Measurements from ENCODE around the gene MXI1. TPM values are rescaled to one million over a fixed set of nuclear protein-coding genes. Genes with fewer than 3 reads are reported as not detected.

MXI1 gene
- total and polyA plus RNA-seq, 7 experiments from 2014 or later, result 36.6 to 57.1 (median 52.7) TPM

DNA sequence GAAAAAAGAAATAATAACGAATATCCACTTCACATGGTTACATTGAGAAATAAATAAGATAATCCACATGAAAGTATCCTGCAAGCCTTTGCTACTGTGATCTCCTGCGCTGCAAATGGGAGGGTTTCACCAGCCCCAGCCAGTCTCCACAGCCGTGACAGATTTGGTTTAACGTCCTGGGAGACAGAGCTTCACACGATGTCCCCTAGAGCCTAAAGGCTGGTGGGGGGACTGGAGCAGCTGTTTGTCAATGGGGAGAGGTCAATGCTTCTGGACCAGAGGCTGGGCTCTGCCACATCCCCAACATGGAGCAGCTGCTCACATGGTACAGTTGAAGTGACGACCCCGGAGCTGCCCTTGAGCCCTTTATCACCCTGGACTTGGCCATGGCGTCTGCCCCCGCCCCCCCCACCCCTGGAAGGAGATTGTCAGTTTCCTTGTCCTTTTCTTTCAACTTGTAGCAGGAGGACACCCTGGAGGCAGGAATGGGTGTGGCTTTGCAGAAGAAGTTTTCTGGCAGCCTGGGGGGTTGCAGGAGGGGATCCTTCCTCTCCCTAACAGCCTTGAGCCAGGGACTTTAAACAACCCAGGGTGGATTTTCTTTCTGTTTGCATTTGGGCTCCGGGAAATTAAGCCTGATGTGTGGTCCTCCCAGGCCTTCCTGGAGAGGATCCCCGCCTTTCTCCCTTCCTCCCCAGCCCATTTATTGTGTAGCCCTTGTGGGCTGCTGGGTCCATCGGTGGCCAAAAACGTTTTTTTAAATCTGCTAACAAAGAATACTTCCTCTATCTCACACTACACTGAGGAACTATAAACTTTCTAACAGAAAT is 37.0 kb upstream of the MXI1 start:
- ChIA-PET CTCF (no interaction called here), POLR2A (interaction anchor here (0.6 to 0.7 kb wide), 2 partner anchors 12 to 238 kb away, joined by 3 to 8 read pairs; no protein-coding TSS in a partner anchor)
- intact Hi-C loops (cut with micrococcal nuclease), result loop anchor here in 1 of 2 donors (5.0 kb wide), 1 partner anchor 37 kb away; the partner anchor contains the start of gene MXI1
- Mint-ChIP-seq H3K36me3 (peaks cover 0 to 7% (median 0%) of the 10 kb centered on the region in 5 donors), H3K27me3 (peaks cover 72 to 89% (median 75%) of the 10 kb centered on the region in 5 donors), H3K27ac (no peak overlapping the region), H3K9me3 (no peaks in the 10 kb centered on the region), H3K4me3 (peak overlapping the region in 1 of 10 donors; percentile 15), H3K4me1 (peaks cover 22 to 32% (median 29%) of the 10 kb centered on the region in 7 donors)
- H3K4me1 ChIP-seq (ENCODE audit: control insufficient read depth in 2 of 2, insufficient read depth in 2 of 2, low read length in 2 of 2), result peaks cover 3 to 11% of the 10 kb centered on the region in 2 donors
- DNase-seq (no peak), ATAC-seq (peak; percentile 24)
- H3K27ac ChIP-seq (ENCODE audit: low read depth, low read length), result no peak overlapping the region
- no peaks in the 10 kb centered on the region for H3K9me3 ChIP-seq (ENCODE audit: control insufficient read depth in 2 of 3, low read length in 3 of 3)
- H3K36me3 ChIP-seq (ENCODE audit: control insufficient read depth in 2 of 3, insufficient read depth in 3 of 3, low read length in 3 of 3), result no peaks in the 10 kb centered on the region
- no peak overlapping the region for H3K4me3 ChIP-seq (ENCODE audit: low read length)
- peaks cover 0 to 8% of the 10 kb centered on the region in 2 donors for H3K27me3 ChIP-seq (ENCODE audit: control insufficient read depth in 2 of 2, insufficient read depth in 2 of 2, low read length in 2 of 2)

DNA sequence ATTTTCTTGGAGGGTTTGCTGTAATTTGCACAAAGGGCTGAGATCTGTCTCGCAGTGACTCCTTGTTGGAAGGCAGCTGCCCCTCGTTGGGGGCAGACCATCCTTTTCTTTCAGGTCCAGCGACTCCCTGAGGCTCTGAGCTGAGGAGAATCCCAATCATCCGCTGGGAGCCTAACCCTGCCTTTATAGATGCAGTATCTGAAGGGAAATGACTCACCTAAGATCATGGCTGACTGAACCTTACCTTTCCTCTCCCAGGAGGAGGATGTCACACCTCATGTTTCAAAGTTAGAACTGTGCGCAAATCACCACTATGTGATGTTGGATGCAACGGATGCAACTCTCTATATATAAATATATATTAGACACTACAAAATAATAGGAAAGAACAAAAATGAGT is 36.4 kb upstream of the MXI1 start:
- Mint-ChIP-seq H3K27me3 (peaks cover 67 to 89% (median 72%) of the 10 kb centered on the region in 5 donors), H3K4me1 (peaks cover 22 to 31% (median 29%) of the 10 kb centered on the region in 7 donors), H3K9me3 (no peaks in the 10 kb centered on the region), H3K36me3 (peaks cover 0 to 5% (median 0%) of the 10 kb centered on the region in 5 donors), H3K4me3 (peak overlapping the region in 1 of 10 donors; percentile 15), H3K27ac (no peak overlapping the region)
- Histone ChIP-seq H3K4me1 (ENCODE audit: control insufficient read depth in 2 of 2, insufficient read depth in 2 of 2, low read length in 2 of 2) (peaks cover 3 to 11% of the 10 kb centered on the region in 2 donors), H3K27me3 (ENCODE audit: control insufficient read depth in 2 of 2, insufficient read depth in 2 of 2, low read length in 2 of 2) (peaks cover 0 to 8% of the 10 kb centered on the region in 2 donors), H3K9me3 (ENCODE audit: control insufficient read depth in 2 of 3, low read length in 3 of 3) (no peaks in the 10 kb centered on the region), H3K27ac (ENCODE audit: low read depth, low read length) (no peak overlapping the region), H3K4me3 (ENCODE audit: low read length) (no peak overlapping the region), H3K36me3 (ENCODE audit: control insufficient read depth in 2 of 3, insufficient read depth in 3 of 3, low read length in 3 of 3) (no peaks in the 10 kb centered on the region)
- ATAC-seq (no peak), DNase-seq (no peak)
- CTCF ChIA-PET, result no interaction called here
- POLR2A ChIA-PET, result interaction anchor here (0.7 kb wide), 1 partner anchor 237 kb away, joined by 8 read pairs; no protein-coding TSS in a partner anchor
- intact Hi-C loops (cut with micrococcal nuclease), result loop anchor here in 1 of 2 donors (5.0 kb wide), 1 partner anchor 36 kb away; the partner anchor contains the start of gene MXI1

DNA sequence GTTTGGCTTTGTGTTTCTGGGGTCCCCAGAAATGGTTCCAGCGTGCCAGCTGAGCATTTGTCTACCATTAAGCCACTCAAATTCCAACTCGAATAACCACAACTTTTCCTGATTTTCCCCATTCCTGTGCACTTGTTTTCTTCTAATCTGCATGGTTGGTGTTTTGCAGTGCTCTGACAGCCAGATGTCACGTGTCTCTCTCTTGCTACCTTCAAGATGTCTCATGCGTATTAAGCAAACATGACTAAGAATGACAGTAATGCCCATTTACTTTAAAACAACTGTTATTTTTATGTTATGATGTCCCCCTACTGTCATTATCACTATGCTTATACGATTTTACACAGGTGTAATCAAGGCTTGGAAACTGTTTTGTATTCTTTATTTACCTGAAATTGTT is 35.2 kb upstream of the MXI1 start:
- Mint-ChIP-seq H3K36me3 (peaks cover 0 to 3% (median 0%) of the 10 kb centered on the region in 5 donors), H3K9me3 (no peaks in the 10 kb centered on the region), H3K27me3 (peaks cover 64 to 87% (median 75%) of the 10 kb centered on the region in 5 donors), H3K4me1 (peaks cover 22 to 37% (median 34%) of the 10 kb centered on the region in 7 donors), H3K4me3 (no peak overlapping the region), H3K27ac (no peak overlapping the region)
- intact Hi-C loops (cut with micrococcal nuclease), result loop anchor here in 1 of 2 donors (5.0 kb wide), 1 partner anchor 35 kb away; the partner anchor contains the start of gene MXI1
- Histone ChIP-seq H3K27ac (ENCODE audit: low read depth, low read length) (no peak overlapping the region), H3K4me3 (ENCODE audit: low read length) (no peak overlapping the region), H3K4me1 (ENCODE audit: control insufficient read depth in 2 of 2, insufficient read depth in 2 of 2, low read length in 2 of 2) (peaks cover 3 to 11% of the 10 kb centered on the region in 2 donors), H3K9me3 (ENCODE audit: control insufficient read depth in 2 of 3, low read length in 3 of 3) (no peaks in the 10 kb centered on the region), H3K36me3 (ENCODE audit: control insufficient read depth in 2 of 3, insufficient read depth in 3 of 3, low read length in 3 of 3) (no peaks in the 10 kb centered on the region), H3K27me3 (ENCODE audit: control insufficient read depth in 2 of 2, insufficient read depth in 2 of 2, low read length in 2 of 2) (peaks cover 0 to 8% of the 10 kb centered on the region in 2 donors)
- no peak for ATAC-seq
- ChIA-PET POLR2A (no interaction called here), CTCF (no interaction called here)
- DNase-seq, result no peak

DNA sequence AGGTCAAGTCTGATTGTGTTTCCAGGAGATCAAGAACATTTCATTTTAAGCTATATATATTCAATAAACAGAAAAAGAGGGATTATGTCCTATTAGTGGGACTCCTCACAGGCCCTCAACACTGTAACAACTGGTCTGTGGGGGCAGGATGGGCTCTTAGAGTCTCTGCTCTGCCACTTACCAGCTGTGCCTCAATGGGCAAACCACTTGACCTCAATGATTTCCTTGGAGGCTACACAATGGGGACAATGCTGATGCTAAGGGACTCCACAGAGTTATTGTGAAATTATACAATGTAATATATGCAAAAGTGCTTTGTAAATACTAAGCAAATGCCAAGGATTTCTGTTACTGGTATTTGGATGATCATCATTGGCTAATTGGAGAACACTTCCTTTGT is 33.2 kb upstream of the MXI1 start:
- Mint-ChIP-seq H3K27me3 (peaks cover 57 to 83% (median 67%) of the 10 kb centered on the region in 5 donors), H3K4me3 (no peak overlapping the region), H3K4me1 (peaks cover 16 to 23% (median 19%) of the 10 kb centered on the region in 7 donors), H3K36me3 (peaks cover 0 to 3% (median 0%) of the 10 kb centered on the region in 5 donors), H3K9me3 (no peaks in the 10 kb centered on the region), H3K27ac (no peak overlapping the region)
- Histone ChIP-seq H3K27me3 (ENCODE audit: control insufficient read depth in 2 of 2, insufficient read depth in 2 of 2, low read length in 2 of 2) (peaks cover 0 to 3% of the 10 kb centered on the region in 2 donors), H3K36me3 (ENCODE audit: control insufficient read depth in 2 of 3, insufficient read depth in 3 of 3, low read length in 3 of 3) (no peaks in the 10 kb centered on the region), H3K4me1 (ENCODE audit: control insufficient read depth in 2 of 2, insufficient read depth in 2 of 2, low read length in 2 of 2) (peaks cover 0 to 3% of the 10 kb centered on the region in 2 donors), H3K9me3 (ENCODE audit: control insufficient read depth in 2 of 3, low read length in 3 of 3) (no peaks in the 10 kb centered on the region), H3K4me3 (ENCODE audit: low read length) (no peak overlapping the region), H3K27ac (ENCODE audit: low read depth, low read length) (no peak overlapping the region)
- ChIA-PET CTCF (interaction anchor here (0.6 kb wide), 1 partner anchor 33 kb away, joined by 3 read pairs; the partner anchor contains the start of gene MXI1), POLR2A (interaction anchor here (0.6 to 0.7 kb wide), 2 partner anchors 21 to 1991 kb away, joined by 5 to 7 read pairs; no protein-coding TSS in a partner anchor)
- intact Hi-C loops (cut with micrococcal nuclease), result loop anchor here in 1 of 2 donors (5.0 kb wide), 1 partner anchor 33 kb away; the partner anchor contains the start of gene MXI1
- no peak for DNase-seq
- ATAC-seq, result no peak

DNA sequence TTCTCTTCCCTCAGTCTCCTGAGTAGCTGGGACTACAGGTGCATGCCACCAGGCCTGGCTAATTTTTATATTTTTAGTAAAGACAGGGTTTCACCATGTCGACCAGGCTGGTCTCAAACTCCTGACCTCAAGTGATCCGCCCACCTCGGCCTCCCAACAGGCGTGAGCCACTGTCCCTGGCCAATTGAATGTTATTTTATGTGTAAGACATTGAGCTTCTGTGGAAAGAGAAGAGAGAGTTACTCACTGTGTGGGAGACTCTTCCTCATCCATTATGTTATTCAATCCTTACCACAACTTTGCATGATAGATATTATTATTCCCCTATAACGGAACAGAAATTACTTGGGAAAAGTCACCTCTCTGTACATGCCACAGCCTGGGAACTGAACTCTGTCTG is 32.6 kb upstream of the MXI1 start:
- no peaks in the 10 kb centered on the region for H3K9me3 Mint-ChIP-seq
- POLR2A ChIA-PET, result interaction anchor here (0.7 kb wide), 1 partner anchor 1991 kb away, joined by 7 read pairs; no protein-coding TSS in a partner anchor
- no peak overlapping the region for H3K27ac Mint-ChIP-seq
- peaks cover 0 to 3% (median 0%) of the 10 kb centered on the region in 5 donors for H3K36me3 Mint-ChIP-seq
- no peak overlapping the region for H3K27ac ChIP-seq (ENCODE audit: low read depth, low read length)
- peaks cover 9 to 17% (median 15%) of the 10 kb centered on the region in 7 donors for H3K4me1 Mint-ChIP-seq
- CTCF ChIA-PET, result interaction anchor here (1.0 kb wide), 1 partner anchor 340 kb away, joined by 3 read pairs; no protein-coding TSS in a partner anchor
- ATAC-seq (no peak), DNase-seq (no peak)
- H3K4me3 ChIP-seq (ENCODE audit: low read length), result no peak overlapping the region
- peaks cover 0 to 3% of the 10 kb centered on the region in 2 donors for H3K27me3 ChIP-seq (ENCODE audit: control insufficient read depth in 2 of 2, insufficient read depth in 2 of 2, low read length in 2 of 2)
- no peaks in the 10 kb centered on the region for H3K9me3 ChIP-seq (ENCODE audit: control insufficient read depth in 2 of 3, low read length in 3 of 3)
- H3K4me1 ChIP-seq (ENCODE audit: control insufficient read depth in 2 of 2, insufficient read depth in 2 of 2, low read length in 2 of 2), result no peaks in the 10 kb centered on the region
- intact Hi-C loops (cut with micrococcal nuclease), result loop anchor here in 1 of 2 donors (5.0 kb wide), 1 partner anchor 32 kb away; the partner anchor contains the start of gene MXI1
- H3K36me3 ChIP-seq (ENCODE audit: control insufficient read depth in 2 of 3, insufficient read depth in 3 of 3, low read length in 3 of 3), result no peaks in the 10 kb centered on the region
- no peak overlapping the region for H3K4me3 Mint-ChIP-seq
- peaks cover 56 to 82% (median 65%) of the 10 kb centered on the region in 5 donors for H3K27me3 Mint-ChIP-seq

DNA sequence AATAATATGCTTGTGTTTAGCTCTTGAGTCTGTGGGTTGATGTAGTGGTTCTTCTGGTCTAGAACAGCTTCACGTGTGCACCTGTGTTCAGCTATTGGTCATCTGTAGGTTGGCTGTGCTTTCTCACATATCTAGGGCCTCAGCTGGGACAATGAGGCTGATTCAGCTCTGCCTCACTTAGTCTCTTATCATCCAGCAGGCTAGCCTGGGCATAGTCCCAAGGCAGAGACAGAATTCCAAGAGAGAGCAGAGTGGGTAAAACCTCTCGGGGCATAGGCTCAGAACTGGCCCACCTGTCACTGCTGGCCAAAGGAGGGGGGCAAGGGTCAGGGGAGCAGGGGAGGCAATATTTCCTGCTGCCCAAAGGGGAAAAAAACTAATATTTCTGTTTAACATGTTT is 32.0 kb upstream of the MXI1 start:
- Mint-ChIP-seq H3K36me3 (peaks cover 0 to 3% (median 0%) of the 10 kb centered on the region in 5 donors), H3K9me3 (no peaks in the 10 kb centered on the region), H3K27ac (no peak overlapping the region), H3K27me3 (peaks cover 51 to 76% (median 60%) of the 10 kb centered on the region in 5 donors), H3K4me3 (no peak overlapping the region), H3K4me1 (peaks cover 7 to 13% (median 11%) of the 10 kb centered on the region in 7 donors)
- H3K4me1 ChIP-seq (ENCODE audit: control insufficient read depth in 2 of 2, insufficient read depth in 2 of 2, low read length in 2 of 2), result no peaks in the 10 kb centered on the region
- ChIA-PET CTCF (interaction anchor here (1.0 kb wide), 1 partner anchor 340 kb away, joined by 3 read pairs; no protein-coding TSS in a partner anchor), POLR2A (no interaction called here)
- intact Hi-C loops (cut with micrococcal nuclease), result no loop called here
- H3K27me3 ChIP-seq (ENCODE audit: control insufficient read depth in 2 of 2, insufficient read depth in 2 of 2, low read length in 2 of 2), result peaks cover 0 to 3% of the 10 kb centered on the region in 2 donors
- H3K4me3 ChIP-seq (ENCODE audit: low read length), result no peak overlapping the region
- H3K36me3 ChIP-seq (ENCODE audit: control insufficient read depth in 2 of 3, insufficient read depth in 3 of 3, low read length in 3 of 3), result no peaks in the 10 kb centered on the region
- no peaks in the 10 kb centered on the region for H3K9me3 ChIP-seq (ENCODE audit: control insufficient read depth in 2 of 3, low read length in 3 of 3)
- ATAC-seq, result no peak
- DNase-seq, result no peak
- no peak overlapping the region for H3K27ac ChIP-seq (ENCODE audit: low read depth, low read length)

Measured in naive thymus-derived CD4-positive, alpha-beta T cell (primary cell).